Psoas muscle (tissue), 8 donors: ENCODE measurements around the gene GALNT10. TPM values are rescaled to one million over a fixed set of nuclear protein-coding genes. Genes with fewer than 3 reads are reported as not detected.
"Not testable (repeated sequence)": the region's sequence is repeated elsewhere in the genome, so short reads cannot be mapped to it uniquely, and the experiment has no call there.

Experiments used
- ATAC-seq, 4 donors: fragments of 200-7000 bp; cut with Tn5 transposase; one replicate each; pipeline ENCODE4 v1.9.1; 2020; ENCODE audit warnings: moderate library complexity in 3 of 4, mild to moderate bottlenecking in 2 of 4
- DNase-seq, 2 donors: peaks; one replicate each; pipeline ENCODE4 v3.0.0-alpha.2; 2020
- H3K27ac ChIP-seq: fragments of 200-600 bp; one replicate; pipeline ENCODE4 v1.8.0; 2022
- H3K27me3 ChIP-seq, 3 donors: fragments of 200-600 bp in 1 of 3; one replicate each; pipeline versions ENCODE4 v1.6.1 to v1.8.0; 2013 to 2022; ENCODE audit warnings: low read length in 2 of 3, mild to moderate bottlenecking in 2 of 3, moderate library complexity in 1 of 3; ENCODE audit not compliant: insufficient read depth in 3 of 3
- H3K36me3 ChIP-seq, 2 donors: fragments of 200-600 bp in 1 of 2; one replicate each; pipeline versions ENCODE4 v1.6.1 to v1.8.0; 2013 to 2022; ENCODE audit warnings: low read depth in 1 of 2, mild to moderate bottlenecking in 1 of 2, moderate library complexity in 1 of 2; ENCODE audit not compliant: insufficient read depth in 1 of 2
- H3K4me1 ChIP-seq: fragments of 200-600 bp; one replicate; pipeline ENCODE4 v1.8.0; 2022
- H3K4me3 ChIP-seq: fragments of 200-600 bp; one replicate; pipeline ENCODE4 v1.8.0; 2022; ENCODE audit warnings: mild to moderate bottlenecking
- H3K9me3 ChIP-seq: fragments of 200-600 bp; one replicate; pipeline ENCODE4 v1.8.0; 2022
- CTCF ChIP-seq: fragments of 200-600 bp; IDR thresholded peaks from one replicate; pipeline ENCODE4 v1.8.0; 2022; ENCODE audit warnings: antibody characterized with exemption
- WGBS, 3 donors: extraction: QIAGEN DNeasy Blood & Tissue Kit; methylation state at CpG; one replicate each; pipeline versions ENCODE4 v1.1.6 to v1.1.7; 2013; 5-methylcytosine and 5-hydroxymethylcytosine counted together
- intact Hi-C, 2 donors: fragments of 100-400 bp; cut with DNase I; formaldehyde crosslinking; loops; one replicate each; pipeline versions ENCODE4 v1.11.0 to v1.14.2; 2022
- polyA plus RNA-seq, 3 donors: library from polyadenylated mRNA; stranded (reverse); fragments of 200-250 nt; gene quantifications; one replicate each; pipeline ENCODE4 v1.2.3, GENCODE V29; 2013
- total RNA-seq, 4 donors: library from RNA; stranded (reverse); fragmentation: NEBNext Ultra II Directional in 2 of 4; extraction: Animal tissue kit (Norgen Biotek cat#: 25700) in 2 of 4; gene quantifications; one replicate each; pipeline versions ENCODE4 v1.2.1 to v1.2.4, GENCODE V29; 2021 to 2023
- donor health status: healthy with polysubstance abuse.
- donor health status: DM: no; HTN: no; CAD: no; lungs with moderate emphysema.
- donor health status: Bipolar disorder and iron deficiency.
- donor health status: healthy.
- donor health status: DM: yes; HTN: yes; CAD: no.
- donor health status: DM: no; HTN: no; CAD: no.
- donor health status: DM: no; HTN: no; CAD: no.
- donor health status: DM: yes; HTN: yes; CAD: no.

Gene GALNT10
- total and polyA plus RNA-seq, 7 donors = 4.2 to 9.9 (median 6.8) TPM

- Histone ChIP-seq H3K4me1 (no peaks in the 10 kb centered on the region), H3K27ac (no peak overlapping the region), H3K36me3 (no peaks in the 10 kb centered on the region), H3K27me3 (no peaks in the 10 kb centered on the region), H3K4me3 (no peak overlapping the region), H3K9me3 (no peaks in the 10 kb centered on the region)
- ATAC-seq = no peak
- TF ChIP-seq CTCF = no peak
- intact Hi-C loops = no loop called here
- no peak for DNase-seq
- 56 to 71% (median 65%) methylated on average over 4 of the region's 4 CpGs for WGBS, 3 donors
Observed at GRCh38 chr5:154359221-154359573, 168.7 kb downstream of the GALNT10 start.

GRCh38 chr5:154360241-154360640 is 169.7 kb downstream of the GALNT10 start:
- DNase-seq, H3K27me3 ChIP-seq, intact Hi-C loops, H3K27ac ChIP-seq, H3K36me3 ChIP-seq, H3K4me3 ChIP-seq, ATAC-seq, H3K4me1 ChIP-seq, H3K9me3 ChIP-seq: not testable (repeated sequence)
- WGBS, 3 donors = 91 to 92% (median 92%) methylated on average over 7 of the region's 7 CpGs

- Histone ChIP-seq H3K27me3 (no peaks in the 10 kb centered on the region), H3K9me3 (no peaks in the 10 kb centered on the region), H3K27ac (no peak overlapping the region), H3K4me3 (no peak overlapping the region), H3K4me1 (peaks cover 5% of the 10 kb centered on the region), H3K36me3 (no peaks in the 10 kb centered on the region)
- 69 to 94% (median 91%) methylated on average over 4 of the region's 4 CpGs for WGBS, 3 donors
- DNase-seq (no peak), ATAC-seq (no peak)
- no peak for TF ChIP-seq CTCF
- intact Hi-C loops = no loop called here
Observed at GRCh38 chr5:154363411-154363810, 172.9 kb downstream of the GALNT10 start.

- 66 to 76% (median 74%) methylated on average over 2 of the region's 2 CpGs for WGBS, 3 donors
Observed at GRCh38 chr5:154364771-154365170, 174.2 kb downstream of the GALNT10 start.

GRCh38 chr5:154365823-154366222 is 175.3 kb downstream of the GALNT10 start:
- no peak overlapping the region for H3K27ac ChIP-seq
- H3K36me3 ChIP-seq = no peaks in the 10 kb centered on the region
- H3K4me3 ChIP-seq = no peak overlapping the region
- no peak for DNase-seq
- H3K9me3 ChIP-seq = no peaks in the 10 kb centered on the region
- peaks cover 6% of the 10 kb centered on the region for H3K4me1 ChIP-seq
- intact Hi-C loops = no loop called here
- no peaks in the 10 kb centered on the region for H3K27me3 ChIP-seq
- WGBS, 3 donors = 26 to 45% (median 27%) methylated on average over 1 of the region's 1 CpG
- no peak for ATAC-seq
- TF ChIP-seq CTCF = no peak

More at GRCh38 chr5:154364771-154365170, 174.2 kb downstream of the GALNT10 start:
- H3K27ac ChIP-seq = no peak overlapping the region
- intact Hi-C loops = no loop called here
- ATAC-seq (no peak), DNase-seq (no peak)
- TF ChIP-seq CTCF = no peak
- no peak overlapping the region for H3K4me3 ChIP-seq
- H3K36me3 ChIP-seq = no peaks in the 10 kb centered on the region
- no peaks in the 10 kb centered on the region for H3K27me3 ChIP-seq
- H3K4me1 ChIP-seq = peaks cover 6% of the 10 kb centered on the region
- no peaks in the 10 kb centered on the region for H3K9me3 ChIP-seq
